HG02981 (cell line): ENCODE measurements around the gene TRIM45.
"Not testable (repeated sequence)": the region's sequence is repeated elsewhere in the genome, so short reads cannot be mapped to it uniquely, and the experiment has no call there.

Experiments used
- ATAC-seq: cut with Tn5 transposase; IDR thresholded peaks from one replicate; pipeline ENCODE4 v1.9.1; 2021; ENCODE audit warnings: mild to moderate bottlenecking, moderate library complexity; ENCODE audit not compliant: unreplicated experiment

Gene TRIM45

DNA sequence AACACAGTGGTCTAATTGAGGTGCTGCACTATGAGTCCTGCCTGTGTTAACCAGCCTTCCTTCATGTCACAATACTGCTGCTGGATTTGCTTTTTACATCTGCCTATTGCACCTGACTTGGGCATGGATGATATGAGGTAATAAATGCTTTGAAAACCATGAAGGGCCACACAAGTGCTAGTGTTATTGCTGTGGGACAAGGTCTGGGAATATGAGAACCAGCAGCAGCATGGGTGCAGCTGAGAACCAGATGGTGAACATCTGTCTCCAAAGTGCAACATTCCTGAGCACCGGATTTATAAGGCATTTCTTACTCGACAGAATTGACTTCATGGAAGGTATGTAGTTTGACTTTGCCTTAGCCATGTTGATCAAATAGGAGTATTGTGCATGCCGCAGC lies 16.6 kb downstream of the TRIM45 start:
- ATAC-seq, result no peak

DNA sequence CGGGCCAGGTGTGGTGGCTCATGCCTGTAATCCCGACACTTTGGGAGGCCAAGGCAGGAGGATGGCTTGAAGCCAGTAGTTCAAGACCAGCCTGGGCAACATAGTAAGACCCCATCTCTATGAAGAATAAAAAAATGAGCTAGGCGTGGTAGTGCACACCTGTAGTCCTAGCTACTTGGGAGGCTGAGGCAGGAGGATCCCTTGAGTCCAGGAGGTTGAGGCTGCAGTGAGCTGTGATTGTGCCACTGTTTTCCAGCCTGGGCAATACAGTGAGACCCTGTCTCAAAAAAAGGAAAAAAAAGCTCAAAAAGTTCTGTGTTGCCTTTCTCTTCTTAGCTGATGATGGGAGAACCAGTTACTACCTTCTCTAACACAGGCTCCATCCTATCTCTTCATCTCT lies 19.7 kb downstream of the TRIM45 start:
- ATAC-seq, result not testable (repeated sequence)

DNA sequence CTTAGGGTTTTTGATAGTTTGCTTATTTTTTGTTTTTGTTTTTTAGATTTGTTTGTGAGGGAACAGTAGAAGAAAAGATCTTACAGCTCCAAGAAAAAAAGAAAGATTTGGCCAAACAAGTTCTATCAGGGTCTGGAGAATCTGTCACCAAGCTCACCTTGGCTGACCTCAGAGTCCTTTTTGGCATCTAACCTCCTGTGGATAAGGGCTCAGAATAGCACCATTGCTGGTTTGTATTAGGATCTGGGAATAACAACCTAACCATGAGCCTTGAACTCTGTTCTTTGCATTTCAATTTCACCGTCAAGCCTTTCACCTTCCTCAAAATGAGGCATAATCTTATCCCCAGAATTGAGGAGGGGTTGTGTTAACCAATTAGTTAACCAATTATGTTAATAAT lies 20.2 kb downstream of the TRIM45 start:
- no peak for ATAC-seq

DNA sequence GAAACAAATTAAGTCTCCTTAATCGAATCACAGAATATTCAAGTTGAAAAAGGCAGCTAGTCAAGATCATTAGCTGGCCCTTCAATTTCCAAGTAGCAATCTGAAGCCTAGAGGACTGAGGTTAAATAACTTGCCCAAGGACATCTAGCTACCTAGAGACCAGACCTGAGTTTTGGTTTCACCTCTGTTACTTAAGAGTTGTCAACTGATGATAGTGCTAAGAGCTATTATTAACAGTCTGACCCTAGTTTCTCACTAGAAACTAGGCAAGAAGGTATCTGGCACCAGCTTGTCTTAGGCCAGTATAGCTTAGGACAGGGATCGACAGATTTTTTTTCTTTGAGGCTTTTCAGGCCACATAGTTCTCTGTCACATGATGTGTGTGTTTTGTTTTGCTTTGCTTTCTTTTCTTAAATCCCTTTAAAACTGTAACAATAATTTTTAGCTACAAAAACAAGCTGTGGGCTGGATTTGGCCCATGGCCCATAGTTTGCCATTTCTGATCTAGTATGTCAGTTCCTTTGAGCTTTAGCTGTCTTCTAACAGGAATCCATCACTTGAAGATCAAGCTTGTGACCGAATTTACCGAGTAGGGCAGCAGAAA lies 23.2 kb downstream of the TRIM45 start:
- ATAC-seq, result no peak

DNA sequence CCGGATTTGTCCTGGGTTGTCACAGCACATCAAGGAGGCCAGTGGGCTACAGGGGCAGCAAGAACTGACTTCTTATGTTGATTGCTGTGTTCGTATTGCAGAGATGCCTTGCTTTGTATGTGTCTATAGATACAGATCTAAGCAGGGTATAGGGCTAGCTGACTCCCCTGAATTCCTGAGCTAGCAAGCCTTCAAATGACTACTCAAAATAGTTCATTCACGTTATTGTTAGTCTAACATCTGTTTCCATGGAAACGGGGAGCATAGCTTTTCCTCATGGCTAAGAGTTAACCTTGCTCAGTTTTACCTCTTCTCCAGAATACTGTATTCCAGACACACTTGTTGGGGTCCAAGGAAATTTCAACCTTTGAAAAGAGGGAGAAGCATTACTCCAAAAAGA lies 24.1 kb downstream of the TRIM45 start:
- no peak for ATAC-seq

DNA sequence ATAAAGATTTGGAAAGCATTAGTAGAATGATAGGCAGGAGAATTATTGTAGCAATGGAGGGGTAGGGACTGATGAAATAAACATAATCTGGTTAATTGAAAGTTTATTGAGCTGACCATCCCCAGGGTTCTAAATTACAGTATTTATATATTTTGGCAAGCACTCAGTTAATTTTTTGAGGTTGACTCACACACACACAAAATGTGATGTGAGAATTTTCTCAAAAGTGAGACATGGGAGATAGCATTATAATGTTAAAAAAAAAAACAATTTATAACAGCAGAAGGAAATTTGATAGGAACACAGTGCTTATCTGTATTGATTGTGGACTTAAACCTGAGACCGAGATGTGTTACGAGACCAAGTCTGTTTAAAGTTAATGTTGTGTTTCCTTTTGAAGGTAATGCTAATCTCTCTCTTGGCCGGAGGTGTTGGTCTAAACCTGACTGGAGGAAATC lies 24.6 kb downstream of the TRIM45 start:
- no peak for ATAC-seq

DNA sequence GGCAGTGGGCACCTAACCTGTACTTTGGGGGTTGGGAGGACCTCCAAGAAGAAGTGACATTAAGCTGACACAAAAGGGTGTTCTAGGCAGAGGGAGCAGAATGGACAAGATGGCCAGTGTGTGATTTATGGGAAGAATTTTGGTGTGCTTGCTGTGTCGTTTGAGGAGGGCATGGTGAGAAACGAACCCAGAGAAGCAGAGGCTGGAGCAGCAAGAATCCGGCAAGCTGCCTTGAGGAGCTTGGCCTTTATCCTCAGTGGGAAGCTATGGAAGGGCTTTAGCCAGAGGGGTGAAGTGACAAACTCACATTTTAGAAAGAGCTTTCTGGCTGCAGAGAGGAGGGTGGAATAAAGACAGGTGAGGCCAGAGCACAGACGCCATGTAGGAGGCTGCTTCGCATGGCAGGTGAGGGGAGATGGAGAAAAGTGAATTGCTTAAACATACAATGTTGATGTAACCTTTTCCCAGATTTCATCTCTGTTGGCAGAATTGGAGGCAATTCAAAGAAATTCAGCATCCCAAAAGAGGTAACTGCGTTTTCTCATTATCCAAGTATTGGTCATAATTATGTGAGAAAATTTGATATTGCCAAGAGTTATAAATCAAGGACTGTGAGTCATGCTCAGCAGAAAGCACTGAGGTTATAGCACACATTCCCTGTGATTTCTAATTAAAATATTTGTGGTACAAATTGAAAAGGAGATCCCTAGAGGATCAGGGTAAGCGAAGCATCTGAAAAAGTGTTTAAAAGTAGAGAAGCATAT lies 26.5 kb downstream of the TRIM45 start:
- no peak for ATAC-seq

DNA sequence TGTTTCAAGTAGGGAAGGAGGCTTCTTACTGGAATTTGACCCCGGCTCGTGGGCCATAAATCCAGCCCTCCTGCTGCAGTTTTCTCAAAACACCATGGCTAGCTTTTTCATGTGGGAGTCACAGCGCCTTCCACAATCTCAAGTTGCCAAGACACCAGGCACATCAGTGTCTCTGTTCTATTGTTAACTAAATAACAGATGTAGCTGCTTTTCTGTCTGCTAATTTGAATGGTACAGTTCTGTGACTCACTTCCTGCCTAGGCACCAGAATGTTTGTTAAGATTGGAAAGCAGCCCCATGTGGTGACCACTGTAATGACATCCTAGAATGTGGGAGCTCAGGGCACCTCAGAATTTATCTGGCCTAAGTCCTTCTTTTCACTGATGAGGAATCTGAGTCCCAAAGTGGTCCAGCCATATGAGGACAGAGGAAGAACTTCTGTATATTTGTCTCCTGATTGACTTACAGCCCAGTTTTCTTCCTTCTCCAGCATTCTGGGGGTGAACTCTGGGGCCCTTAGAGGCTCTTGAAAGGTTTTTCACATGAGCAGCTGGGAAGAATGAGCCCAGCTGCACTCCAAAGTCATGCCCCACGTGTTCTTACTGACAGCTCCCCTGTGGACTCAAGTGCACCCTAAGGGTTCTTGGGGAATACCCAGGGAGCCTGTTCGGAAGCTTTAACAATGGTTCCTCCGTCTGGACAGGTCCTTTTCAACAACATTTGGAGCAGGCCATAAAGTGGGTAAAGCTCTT lies 27.5 kb downstream of the TRIM45 start:
- peak; percentile 86 for ATAC-seq

DNA sequence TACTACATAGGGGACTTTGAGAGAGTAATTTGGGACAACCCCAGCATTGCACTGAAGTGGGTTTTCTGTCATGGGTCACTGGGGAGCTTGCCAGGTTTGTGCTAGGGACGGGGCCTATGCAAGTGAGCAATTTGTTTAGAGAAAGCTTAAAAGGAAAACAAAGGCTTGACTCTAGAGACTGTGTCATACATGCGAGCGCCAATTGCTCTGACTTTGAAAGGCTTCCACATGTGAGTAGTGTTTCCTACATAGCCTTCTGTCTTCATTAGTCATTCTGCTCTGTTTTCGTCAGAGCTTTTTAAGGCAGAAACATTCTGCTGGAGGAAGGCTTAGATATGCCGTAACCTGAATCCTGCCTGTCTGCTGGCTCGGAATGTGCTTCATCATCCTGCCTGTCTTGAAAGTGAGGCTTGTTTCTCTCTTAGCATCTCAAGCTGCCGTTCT lies 28.4 kb downstream of the TRIM45 start:
- no peak for ATAC-seq

DNA sequence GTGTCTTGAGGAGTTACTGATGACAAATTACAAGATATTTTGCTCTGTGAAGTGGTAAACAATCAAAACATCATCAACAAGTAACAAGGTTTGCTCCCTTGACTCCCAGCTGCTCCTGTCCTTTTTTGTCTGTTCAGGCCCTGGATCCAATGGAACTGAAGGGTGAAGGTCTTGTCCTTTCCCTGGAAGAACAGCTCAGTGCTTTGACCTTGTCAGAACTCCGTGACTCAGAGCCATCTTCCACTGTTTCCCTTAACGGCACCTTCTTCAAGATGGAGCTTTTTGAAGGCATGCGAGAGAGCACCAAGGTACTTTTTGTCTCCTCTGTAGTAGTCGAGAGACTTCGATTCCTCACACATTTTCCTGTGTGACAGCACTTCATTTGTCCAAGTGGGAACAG lies 29.0 kb downstream of the TRIM45 start:
- no peak for ATAC-seq

DNA sequence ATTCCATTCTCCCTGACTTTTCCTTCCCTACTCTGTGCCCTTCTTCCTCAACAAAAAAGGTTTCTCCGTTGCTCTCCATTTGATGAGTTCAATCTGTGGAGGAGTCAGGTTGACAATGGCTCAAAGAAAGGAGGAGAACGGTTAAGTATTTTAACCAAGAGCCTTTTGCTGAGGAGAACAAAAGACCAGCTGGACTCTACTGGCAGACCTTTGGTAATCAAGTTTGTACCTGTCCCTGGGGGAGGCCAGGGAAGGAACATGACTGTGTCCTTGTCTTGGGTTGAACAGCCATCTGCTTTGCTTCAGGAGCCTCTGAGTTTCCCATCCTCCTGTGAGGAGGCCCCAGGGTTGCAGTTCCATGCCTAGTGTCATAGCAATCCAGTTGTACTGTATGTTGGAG lies 31.6 kb downstream of the TRIM45 start:
- no peak for ATAC-seq

DNA sequence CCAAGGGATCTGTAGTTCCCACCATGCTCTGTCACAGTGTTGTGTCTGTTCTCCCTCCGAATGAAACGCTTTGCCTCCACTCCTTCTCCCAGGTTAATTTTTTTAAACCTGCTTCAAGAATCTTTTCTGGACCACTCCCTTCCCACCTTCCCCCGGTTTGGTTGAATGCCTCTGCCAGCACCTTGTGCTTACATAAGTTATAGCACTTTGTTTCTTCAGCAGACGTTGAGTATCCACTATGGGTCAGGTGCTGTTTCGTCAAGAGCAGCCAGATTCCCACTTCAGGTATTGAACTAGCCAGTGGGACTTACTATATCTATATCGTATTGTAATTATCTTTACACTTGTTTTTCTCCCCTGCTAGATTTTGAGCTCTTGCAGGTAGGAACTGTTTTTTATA lies 33.9 kb downstream of the TRIM45 start:
- no peak for ATAC-seq

DNA sequence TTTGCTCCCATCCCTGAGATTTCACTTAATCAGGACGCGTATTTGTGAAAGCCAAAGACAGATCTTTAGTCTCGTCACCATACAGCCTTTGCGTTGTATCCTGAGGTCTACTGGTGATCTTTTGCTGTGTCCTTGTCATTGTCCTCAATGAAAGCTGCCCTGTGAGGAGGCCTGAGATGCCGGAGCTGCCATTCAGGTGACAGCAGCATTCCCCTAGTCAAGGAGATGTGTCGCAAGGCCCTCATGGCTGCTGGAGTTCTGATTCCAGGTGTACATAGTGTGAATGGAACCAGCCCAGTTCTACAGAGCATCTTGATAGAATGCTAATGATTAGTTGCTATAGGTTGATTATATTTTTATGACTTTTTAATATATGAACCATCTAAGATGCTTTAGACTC lies 37.3 kb downstream of the TRIM45 start:
- no peak for ATAC-seq

DNA sequence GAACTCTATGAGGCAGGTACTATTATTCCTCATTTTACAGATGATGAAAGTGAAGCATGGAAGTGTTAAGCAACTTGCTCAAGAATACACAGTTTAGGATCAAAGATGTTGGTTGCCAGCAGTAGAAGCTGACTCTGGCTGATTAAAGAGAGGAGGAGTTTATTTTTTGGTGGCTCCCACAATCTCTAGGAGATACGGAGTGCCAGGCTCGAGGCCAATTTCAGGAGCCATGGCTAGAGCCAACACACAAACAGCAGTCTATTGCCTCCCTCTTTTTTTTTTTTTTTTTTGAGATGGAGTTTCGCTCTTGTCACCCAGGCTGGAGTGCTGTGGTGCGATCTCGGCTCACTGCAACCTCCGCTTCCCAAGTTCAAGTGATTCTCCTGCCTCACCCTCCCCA lies 41.8 kb downstream of the TRIM45 start:
- ATAC-seq, result no peak

DNA sequence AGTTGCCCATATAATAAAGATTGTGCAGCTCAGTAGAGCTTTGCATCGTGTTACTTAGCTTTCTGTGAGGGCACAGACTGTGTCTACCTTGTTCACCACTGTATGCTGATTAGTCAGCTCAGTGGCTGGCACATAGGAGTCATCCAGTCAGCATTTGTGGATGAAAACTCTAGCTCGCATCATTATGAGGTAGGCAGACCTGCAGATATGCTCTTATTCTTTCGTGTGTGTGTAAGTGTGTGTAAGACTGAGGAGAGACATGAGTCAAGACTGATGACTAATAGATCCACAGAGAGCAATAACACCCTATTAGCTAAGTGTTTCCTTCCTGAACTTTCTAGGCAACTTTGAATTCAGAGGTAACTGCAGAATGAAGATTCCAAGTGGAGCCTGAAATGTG lies 44.3 kb downstream of the TRIM45 start:
- no peak for ATAC-seq

DNA sequence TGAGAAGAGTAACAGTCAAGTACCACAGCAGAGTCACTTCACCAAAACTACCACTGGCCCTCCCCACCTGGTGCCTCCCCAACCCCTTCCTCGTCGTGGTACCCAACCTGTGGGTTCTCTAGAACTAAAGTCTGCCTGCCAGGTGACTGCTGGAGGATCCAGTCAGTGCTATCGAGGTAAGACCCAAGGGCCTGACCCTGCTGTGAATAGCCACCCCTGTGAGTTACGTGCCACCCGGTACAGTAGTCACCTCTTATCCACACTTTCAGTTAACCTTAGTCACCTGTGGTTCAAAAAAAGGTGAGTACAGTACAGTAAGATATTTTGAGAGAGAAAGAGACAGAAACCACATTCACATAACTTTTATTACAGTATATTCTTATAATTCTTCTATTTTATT lies 44.9 kb downstream of the TRIM45 start:
- ATAC-seq, result no peak

DNA sequence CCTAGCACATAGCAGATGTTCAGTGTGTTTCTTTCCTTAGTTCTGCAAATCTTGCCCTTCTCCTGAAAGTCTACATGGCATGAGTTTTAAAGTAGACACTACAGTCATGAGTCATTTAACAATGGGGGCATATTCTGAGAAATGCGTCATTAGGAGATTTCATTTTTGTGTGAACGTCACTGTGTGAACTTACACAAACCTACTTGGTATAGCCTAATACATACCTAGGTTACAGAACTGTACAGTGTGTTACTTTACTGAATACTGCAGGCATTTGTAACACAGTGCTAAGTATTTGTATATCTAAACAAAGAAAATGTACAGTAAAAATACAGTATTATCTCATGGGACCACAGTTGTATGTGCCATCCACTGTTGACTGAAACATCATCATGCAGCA lies 51.4 kb downstream of the TRIM45 start:
- ATAC-seq, result no peak

DNA sequence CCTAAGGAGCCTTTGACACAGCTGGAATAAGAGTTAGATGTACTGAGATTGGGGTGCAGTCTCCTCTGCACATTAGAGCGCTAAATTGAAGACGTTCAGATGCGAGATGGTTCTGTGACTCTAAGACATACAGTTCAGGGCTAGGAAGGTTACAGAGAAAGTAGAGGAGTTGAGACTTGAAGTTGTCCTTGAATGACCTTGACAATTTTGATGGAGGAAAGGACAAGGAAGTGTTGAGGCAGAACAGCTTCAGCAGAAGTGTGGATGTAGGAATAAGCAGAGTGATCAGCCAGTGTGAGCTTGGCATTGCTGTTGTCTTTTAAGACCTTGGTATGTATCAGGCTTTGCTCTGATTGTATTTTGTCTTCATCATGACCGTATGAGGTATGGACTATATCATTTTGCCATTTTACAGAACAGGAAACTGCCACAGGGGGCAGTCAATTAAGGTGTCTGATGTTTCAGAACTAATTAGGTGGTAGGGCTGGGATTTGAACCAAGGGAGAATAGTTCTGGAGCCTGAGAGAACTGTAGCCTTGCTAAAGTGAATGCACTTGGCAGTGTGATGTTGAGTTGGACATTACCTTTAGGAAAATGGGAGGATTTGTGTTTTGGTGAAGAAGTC lies 52.2 kb downstream of the TRIM45 start:
- ATAC-seq, result no peak

DNA sequence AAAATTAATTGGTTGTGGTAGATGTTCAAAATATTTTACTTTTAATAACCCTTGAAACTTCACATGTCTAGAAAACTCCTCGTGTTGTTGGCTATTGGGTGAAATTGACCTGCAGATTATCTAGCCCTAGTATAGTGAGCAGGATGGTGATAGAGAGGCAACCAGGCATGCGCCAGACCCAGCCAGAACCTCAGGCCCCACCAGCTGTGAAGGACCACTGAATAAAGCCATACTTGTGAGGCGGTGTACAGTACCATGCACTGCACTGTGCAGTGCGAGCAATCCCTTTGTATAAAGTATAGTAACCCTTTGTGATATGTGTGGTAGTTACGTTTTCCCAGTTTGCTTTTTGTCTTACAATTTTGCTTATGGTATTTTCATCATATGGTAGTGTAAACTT lies 53.0 kb downstream of the TRIM45 start:
- ATAC-seq, result no peak

DNA sequence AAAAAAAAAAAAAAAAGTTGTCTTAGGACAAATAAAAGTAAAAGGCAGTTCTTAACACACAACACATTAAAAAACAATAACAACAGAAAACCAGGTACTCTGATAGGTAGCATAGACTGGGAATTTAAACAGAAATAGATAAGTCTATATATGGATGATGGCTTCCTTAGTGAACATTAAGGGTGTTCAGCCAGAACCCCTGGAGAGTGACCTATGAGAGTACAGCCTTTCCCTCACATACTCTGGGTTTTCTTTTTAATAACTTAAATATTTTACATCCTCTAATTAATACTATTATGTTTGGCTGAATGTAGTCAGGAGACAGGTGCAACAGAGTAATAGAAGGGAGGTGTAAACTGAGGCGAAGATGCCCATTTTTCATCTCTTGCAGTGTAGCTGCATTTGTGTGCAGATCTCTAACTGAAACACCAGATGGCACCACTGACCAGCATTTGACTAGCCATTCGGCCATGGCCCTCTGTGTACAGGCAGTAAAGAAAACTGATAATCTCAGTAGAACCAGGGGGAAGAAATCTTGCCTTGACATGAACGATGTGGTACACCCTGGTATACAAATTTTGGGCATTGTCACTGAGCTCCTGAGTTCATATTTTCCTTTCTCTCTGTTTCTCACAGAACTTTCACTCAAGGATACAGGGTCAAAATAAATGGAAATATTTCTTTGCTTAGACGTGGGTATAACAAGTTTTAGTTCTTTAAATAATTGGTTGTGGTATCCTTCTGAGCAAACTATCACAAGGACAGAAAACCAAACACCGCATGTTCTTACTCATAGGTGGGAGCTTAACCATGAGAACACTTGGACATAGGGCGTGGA lies 53.8 kb downstream of the TRIM45 start:
- no peak for ATAC-seq

DNA sequence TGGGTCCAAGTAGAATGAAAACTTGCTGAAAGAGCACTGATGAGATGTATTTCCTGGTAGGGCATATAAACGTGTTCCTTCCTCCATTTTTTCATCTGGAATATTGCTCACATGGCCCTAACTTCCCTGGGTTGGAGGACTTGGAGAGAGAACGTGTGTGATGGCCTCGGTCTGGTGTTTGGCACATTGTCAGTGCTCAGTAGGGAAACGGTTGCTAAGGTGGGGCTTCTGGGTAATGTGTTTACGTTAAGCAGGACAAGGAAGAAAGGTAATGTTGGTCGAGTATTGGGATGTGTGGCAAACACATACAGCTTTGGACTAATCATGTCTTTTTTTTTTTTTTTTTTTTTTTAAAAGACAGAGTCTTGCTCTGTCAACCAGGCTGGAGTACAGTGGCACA lies 55.2 kb downstream of the TRIM45 start:
- ATAC-seq, result no peak
